IPS-NIHi7 (cell line): ENCODE measurements around the gene ETFA.
A peak's percentile ranks its signal among the peaks of the same experiment; 100 is the strongest.
"Not testable (repeated sequence)": the region's sequence is repeated elsewhere in the genome, so short reads cannot be mapped to it uniquely, and the experiment has no call there.

Source experiments
- DNase-seq: peaks from one replicate; pipeline ENCODE4 v3.0.0; 2012; ENCODE audit warnings: mixed read lengths; ENCODE audit errors: extremely low spot score

Gene ETFA

GRCh38 chr15:76282465-76282864 lies 28.8 kb downstream of the ETFA start:
- DNase-seq, result no peak

- no peak for DNase-seq
These were observed 32.6 kb downstream of the ETFA start for GRCh38 chr15:76278651-76279050.

GRCh38 chr15:76274821-76275220 lies 36.4 kb downstream of the ETFA start:
- DNase-seq, result peak; percentile 21

GRCh38 chr15:76274226-76274625 lies 37.0 kb downstream of the ETFA start:
- DNase-seq, result no peak

- DNase-seq, result no peak
These were observed 40.4 kb downstream of the ETFA start for GRCh38 chr15:76270876-76271275.

DNA sequence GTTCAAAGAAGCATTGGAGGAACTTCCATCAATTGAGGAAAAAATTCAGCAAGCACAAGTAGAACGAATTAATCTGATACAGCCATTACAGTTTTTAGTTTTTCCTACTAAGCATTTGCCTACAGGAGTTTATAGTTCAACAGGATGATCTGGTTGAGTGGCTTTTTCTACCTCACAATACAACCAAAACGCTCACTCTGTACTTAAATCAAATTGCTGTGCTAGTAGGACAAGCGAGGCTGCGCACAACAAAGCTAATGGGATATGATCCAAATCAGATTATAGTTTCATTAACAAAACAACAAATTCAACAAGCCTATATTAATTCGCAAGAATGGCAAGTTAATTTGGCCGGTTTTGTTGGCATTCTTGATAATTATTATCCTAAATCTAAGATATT lies 44.2 kb downstream of the ETFA start:
- no peak for DNase-seq

DNA sequence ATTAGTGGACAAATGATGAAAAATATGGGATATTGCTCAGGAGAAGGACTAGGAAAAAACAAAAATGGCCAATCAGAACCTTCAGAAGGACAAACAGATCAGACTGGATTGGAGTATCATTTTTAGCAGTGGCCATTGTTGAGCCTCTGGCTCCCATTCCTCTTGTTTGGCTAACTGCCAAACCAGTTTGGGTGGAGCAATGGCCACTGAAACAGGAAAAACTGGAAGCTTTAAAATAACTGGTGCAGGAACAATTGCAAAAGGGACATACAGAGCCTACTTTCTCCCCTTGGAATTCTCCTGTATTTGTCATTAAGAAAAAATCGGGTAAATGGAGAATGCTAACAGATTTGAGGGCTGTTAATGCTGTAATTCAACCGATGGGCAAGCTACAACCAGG lies 45.5 kb downstream of the ETFA start:
- DNase-seq, result not testable (repeated sequence)

DNA sequence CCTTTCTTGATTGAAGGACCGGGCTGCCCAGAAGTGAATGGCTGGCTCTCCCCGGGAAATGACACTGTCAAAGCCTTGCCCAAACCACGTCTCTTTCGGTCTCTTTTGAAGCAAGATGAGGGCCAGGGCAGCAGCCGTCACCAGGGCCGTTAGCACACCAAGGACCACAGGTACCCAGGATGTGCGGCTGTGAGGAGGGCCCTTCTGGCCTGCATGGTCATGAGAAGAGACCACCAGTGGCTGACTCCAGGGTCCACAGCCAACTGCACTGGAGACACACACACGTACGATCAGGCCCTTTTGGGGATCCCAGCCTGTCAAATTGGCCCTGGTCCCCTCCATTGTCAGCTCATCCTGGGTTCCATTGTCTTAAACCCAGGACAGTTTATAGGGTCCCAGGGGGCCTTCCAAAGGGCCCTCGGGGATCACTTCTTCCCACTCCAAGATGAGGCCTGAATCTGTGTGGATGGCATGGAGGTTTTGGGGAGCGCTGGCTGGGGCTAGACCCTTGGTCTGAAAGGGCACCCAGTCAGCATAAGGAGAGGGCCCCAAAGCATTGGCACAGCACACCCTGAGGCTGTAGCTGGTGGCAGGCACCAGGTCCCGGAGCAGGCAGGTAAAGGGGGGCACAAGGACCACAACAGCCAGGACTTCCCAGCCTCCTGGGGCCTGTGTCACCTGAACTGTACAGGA lies 50.9 kb downstream of the ETFA start:
- DNase-seq, result no peak

- DNase-seq, result no peak
These were observed 51.9 kb downstream of the ETFA start for GRCh38 chr15:76259392-76259791.

GRCh38 chr15:76258460-76258859 lies 52.8 kb downstream of the ETFA start:
- DNase-seq, result no peak

- peak; percentile 64 for DNase-seq
These were observed 57.4 kb downstream of the ETFA start for GRCh38 chr15:76253691-76254473.

DNA sequence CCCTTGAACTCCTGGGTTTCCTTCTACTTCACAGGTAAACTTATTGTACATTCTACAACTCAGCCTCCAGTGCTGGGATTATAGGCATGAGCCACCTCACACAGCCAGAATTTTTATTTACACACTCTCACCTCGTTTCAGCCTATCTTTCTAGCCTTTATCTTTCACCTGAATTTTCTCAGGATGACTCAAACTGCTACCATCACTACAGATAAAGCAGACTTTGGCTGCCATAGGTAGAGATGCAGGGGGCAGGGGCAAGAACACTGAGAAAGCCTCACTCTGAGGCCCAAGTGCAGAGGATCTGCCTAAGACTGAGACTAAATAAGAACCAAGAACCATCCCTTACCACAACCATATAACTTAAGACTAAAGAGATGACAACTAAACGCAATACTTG lies 59.0 kb downstream of the ETFA start:
- DNase-seq, result no peak

GRCh38 chr15:76251717-76252116 lies 59.6 kb downstream of the ETFA start:
- DNase-seq, result no peak

DNA sequence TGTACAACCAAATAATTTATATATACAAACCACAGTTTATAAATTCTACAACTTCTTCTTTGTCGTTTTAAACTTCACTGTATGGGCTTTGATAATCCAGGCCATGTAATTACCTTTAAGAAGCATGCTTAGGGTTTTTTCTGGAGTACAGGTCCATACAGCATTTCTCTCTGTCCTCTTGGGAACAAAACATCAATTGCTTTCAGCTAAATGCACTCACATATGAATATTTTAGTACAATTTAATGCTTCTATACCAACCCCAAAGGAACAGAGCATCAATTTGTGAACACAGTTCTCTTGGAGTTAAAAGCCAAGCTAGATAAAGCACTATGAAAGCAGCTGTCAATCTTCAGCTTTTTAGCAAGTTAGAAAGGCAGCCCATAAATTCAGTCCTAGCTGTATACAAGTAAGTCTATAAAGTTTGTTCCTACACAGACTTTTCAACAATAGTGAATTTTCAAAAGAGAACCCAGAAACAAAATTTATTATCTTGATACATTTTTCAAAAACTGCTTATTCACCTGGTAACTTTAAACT lies 66.1 kb downstream of the ETFA start:
- no peak for DNase-seq

DNA sequence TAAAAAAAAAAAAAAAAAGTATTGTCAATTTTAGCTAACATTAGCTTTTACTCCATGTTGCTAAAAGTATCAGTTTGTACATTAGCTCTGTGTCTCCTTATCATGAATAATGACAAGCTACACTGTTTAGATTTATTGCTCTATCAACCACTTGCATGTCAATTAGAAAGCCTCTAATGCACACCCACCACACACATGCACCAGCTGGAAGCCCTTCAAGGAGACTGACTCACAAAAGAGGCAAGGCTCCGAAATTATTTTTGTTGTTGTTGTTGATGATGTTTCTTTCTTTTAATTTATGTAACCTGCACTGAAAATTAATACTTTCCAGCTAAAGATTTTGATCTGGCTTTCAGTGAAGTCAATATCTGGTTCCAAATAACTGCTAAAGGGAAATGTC lies 71.5 kb downstream of the ETFA start:
- DNase-seq, result no peak

DNA sequence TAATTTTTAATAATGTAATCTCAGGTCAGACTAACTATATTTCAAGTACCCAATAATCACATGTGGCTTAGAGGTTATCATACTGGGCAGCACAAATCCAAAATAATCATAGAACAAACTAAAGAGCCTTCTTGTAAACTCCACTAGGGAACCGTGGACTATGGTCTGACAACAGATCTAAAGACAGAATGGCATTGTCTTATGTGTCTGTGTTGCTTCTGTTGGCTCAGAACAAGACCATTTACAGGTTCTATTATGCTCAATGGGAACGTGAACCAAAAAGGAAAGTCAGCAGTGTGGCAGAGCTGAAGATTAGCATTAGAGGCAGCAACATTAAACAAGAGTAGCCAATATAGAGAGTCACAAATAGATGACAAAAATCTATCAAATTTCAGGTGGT lies 74.9 kb downstream of the ETFA start:
- DNase-seq, result no peak

GRCh38 chr15:76235186-76235826 lies 76.0 kb downstream of the ETFA start:
- peak; percentile 35 for DNase-seq

- peak; percentile 19 for DNase-seq
These were observed 76.9 kb downstream of the ETFA start for GRCh38 chr15:76234337-76234889.

DNA sequence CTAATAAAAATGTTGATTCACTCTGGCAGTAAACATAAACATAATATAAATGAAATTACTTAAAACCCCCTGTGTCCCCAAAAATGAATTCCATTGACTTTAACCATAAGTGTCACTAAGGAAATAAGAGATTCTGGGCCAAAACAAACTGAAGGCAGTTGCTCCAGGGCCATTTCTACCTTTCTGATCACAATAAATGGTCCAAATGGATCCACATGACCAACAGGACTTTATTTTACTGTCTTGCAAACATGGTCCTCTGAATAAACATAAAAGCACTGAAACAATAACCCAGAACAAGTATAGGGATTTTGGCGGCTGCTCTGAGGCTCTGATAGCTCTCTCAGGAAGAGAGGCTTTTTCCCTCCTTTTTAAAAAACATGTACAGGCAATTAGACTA lies 77.3 kb downstream of the ETFA start:
- DNase-seq, result no peak

DNA sequence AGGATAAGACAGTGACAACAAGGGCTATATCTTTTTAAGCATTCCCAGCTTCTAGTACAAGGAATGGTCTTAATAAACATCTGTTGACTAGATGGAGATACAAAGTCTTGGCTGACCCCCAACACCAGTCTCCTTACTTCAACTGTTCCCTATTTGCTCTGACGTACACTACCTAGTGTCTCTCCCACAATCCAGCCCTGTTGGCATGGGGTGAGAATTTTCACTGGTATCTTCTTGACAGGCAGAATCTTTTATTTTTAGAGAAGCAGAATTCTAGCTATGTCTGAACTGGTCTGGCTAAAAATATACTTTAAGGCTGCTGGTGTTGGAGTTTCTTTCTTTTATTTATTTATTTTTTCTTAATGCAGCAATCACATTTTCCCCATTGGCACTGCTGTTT lies 82.0 kb downstream of the ETFA start:
- no peak for DNase-seq

- DNase-seq, result no peak
These were observed 87.7 kb downstream of the ETFA start for GRCh38 chr15:76223521-76223920.

- no peak for DNase-seq
These were observed 89.1 kb downstream of the ETFA start for GRCh38 chr15:76222159-76222558.
